ENCODE data around the gene PGAM2. TPM values are rescaled to one million over a fixed set of nuclear protein-coding genes. Genes with fewer than 3 reads are reported as not detected.

The PGAM2 gene
- polyA plus RNA-seq, 1 experiment, result 0.16 TPM

DNA sequence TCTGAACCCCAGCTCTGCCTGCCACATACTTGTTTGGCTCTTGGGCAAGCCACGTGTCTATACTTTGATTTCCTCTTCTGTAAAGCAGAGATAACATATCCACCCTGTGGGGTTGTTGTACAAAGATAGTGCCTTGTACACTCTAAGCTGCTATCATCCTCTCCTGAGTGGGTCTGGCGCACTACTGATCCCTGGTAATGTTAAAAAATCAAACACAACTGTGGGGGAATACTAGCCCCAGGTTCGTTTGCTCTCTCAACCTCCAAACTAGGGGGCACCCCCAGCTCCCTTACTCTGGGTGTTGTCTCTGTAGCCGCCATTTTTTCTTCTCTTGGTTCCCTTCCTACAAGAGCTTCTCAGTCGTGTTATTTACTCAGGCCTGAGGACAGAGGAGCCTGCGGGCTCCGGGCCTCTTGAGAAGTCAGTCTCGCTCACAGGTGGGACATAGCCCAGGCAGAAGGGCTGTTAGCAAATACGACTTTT is 15.9 kb upstream of the PGAM2 start:
- CTCF ChIA-PET, result interaction anchor here (0.8 to 2.3 kb wide), 3 partner anchors 9 to 43 kb away, joined by 3 to 18 read pairs (median 5); partner anchors contain the start of gene POLD2
- TF ChIP-seq, protein P1, sequence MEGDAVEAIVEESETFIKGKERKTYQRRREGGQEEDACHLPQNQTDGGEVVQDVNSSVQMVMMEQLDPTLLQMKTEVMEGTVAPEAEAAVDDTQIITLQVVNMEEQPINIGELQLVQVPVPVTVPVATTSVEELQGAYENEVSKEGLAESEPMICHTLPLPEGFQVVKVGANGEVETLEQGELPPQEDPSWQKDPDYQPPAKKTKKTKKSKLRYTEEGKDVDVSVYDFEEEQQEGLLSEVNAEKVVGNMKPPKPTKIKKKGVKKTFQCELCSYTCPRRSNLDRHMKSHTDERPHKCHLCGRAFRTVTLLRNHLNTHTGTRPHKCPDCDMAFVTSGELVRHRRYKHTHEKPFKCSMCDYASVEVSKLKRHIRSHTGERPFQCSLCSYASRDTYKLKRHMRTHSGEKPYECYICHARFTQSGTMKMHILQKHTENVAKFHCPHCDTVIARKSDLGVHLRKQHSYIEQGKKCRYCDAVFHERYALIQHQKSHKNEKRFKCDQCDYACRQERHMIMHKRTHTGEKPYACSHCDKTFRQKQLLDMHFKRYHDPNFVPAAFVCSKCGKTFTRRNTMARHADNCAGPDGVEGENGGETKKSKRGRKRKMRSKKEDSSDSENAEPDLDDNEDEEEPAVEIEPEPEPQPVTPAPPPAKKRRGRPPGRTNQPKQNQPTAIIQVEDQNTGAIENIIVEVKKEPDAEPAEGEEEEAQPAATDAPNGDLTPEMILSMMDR (IDR thresholded peaks at IDR 0.05; ENCODE audit: insufficient read depth, low read depth, low read length), result no peak
- H3K36me3 ChIP-seq (ENCODE audit: control insufficient read depth, insufficient read depth, low read length), result peaks cover 37% of the 10 kb centered on the region
- POLR2A ChIA-PET, result no interaction called here
- H3K4me3 ChIP-seq (ENCODE audit: low read depth, low read length), result peak overlapping the region; percentile 96
- no peaks in the 10 kb centered on the region for H3K27me3 ChIP-seq (ENCODE audit: control insufficient read depth, insufficient read depth, low read length)
- no peak for DNase-seq (ENCODE audit: low read depth)

DNA sequence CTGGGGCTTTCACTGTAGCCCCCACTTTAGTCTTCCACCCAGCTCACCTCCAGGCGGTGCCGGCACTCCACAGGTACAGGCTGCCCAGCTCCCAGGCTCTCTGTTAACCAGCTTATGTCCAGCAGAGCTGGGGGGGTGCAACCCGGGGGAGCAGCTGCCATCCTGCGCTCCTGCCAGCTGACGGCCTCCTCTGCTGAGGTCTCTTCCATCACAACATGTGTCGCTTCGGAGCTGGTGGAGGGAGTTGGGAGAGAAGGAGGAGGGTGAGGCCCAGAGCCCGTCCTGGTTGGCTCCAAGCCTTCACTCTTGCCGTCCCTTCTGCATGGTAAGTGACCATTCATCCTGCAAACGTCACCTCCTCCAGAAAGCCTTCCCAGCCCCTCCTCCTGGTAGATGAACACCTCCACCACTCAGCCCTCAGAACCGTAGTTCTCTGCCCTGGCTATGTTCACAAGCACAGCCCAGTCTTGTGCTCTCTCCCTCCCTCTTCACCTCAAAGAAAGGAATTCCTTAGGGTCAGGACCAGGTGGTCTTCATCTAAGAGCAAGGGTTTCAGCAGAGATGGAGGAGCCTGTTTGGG is 15.4 kb upstream of the PGAM2 start:
- CTCF ChIA-PET, result interaction anchor here (0.8 to 2.3 kb wide), 3 partner anchors 9 to 43 kb away, joined by 3 to 18 read pairs (median 5); partner anchors contain the start of gene POLD2
- H3K4me3 ChIP-seq (ENCODE audit: low read depth, low read length), result no peak overlapping the region
- peaks cover 39% of the 10 kb centered on the region for H3K36me3 ChIP-seq (ENCODE audit: control insufficient read depth, insufficient read depth, low read length)
- no peak for DNase-seq (ENCODE audit: low read depth)
- TF ChIP-seq, protein P1 (IDR thresholded peaks at IDR 0.05; ENCODE audit: insufficient read depth, low read depth, low read length), result no peak
- POLR2A ChIA-PET, result interaction anchor here (0.6 kb wide), 1 partner anchor 9 kb away, joined by 3 read pairs; no protein-coding TSS in a partner anchor
- H3K27me3 ChIP-seq (ENCODE audit: control insufficient read depth, insufficient read depth, low read length), result no peaks in the 10 kb centered on the region

GRCh38 chr7:44080118-44080517 is 14.8 kb upstream of the PGAM2 start:
- CTCF ChIA-PET, result interaction anchor here (1.3 to 2.3 kb wide), 2 partner anchors 8 to 44 kb away, joined by 5 to 18 read pairs; partner anchors contain the start of gene POLD2
- no peak overlapping the region for H3K4me3 ChIP-seq (ENCODE audit: low read depth, low read length)
- TF ChIP-seq, protein P1 (IDR thresholded peaks at IDR 0.05; ENCODE audit: insufficient read depth, low read depth, low read length), result no peak
- POLR2A ChIA-PET, result interaction anchor here (0.6 kb wide), 1 partner anchor 9 kb away, joined by 3 read pairs; no protein-coding TSS in a partner anchor
- H3K27me3 ChIP-seq (ENCODE audit: control insufficient read depth, insufficient read depth, low read length), result no peaks in the 10 kb centered on the region
- DNase-seq (ENCODE audit: low read depth), result no peak
- H3K36me3 ChIP-seq (ENCODE audit: control insufficient read depth, insufficient read depth, low read length), result peaks cover 39% of the 10 kb centered on the region

DNA sequence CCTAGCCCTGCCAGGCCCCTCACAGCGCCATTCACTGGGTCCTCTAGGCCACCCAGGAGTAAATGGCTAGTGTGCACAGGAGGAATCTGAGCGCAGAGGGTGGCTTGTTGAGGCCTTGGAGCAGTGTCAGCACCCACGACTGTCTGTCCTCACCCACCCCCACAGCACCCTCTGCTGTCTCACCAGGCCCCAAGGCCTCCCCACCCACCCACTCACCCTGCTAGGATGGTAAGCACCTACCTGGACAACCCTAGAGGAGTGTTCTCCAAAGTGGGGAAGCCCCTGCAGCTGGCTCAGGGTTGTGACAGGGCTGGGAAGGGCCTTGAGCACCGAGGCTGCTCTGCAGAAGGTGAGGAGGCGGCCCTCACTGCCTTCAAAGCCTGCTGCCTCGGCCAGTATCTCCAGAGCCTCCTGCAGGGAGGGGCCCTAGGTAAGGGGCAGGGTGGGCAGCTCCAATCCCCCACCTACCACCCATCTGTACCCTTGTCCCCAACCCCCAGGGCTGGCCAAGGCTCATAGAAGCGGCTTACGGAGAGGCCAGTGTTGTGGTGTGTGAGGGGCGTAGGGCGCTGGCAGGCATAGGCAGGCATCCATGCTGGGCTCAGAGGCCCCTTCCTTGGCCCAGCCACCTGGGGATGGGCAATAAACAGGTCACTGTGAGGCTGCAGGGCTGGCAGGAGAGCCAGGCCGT is 14.1 kb upstream of the PGAM2 start:
- DNase-seq (ENCODE audit: low read depth), result no peak
- POLR2A ChIA-PET, result no interaction called here

More for the DNA sequence above, 14.1 kb upstream of the PGAM2 start:
- Histone ChIP-seq H3K27me3 (ENCODE audit: control insufficient read depth, insufficient read depth, low read length) (no peaks in the 10 kb centered on the region), H3K4me3 (ENCODE audit: low read depth, low read length) (no peak overlapping the region), H3K36me3 (ENCODE audit: control insufficient read depth, insufficient read depth, low read length) (peaks cover 39% of the 10 kb centered on the region)
- CTCF ChIA-PET, result no interaction called here
- TF ChIP-seq, protein P1 (IDR thresholded peaks at IDR 0.05; ENCODE audit: insufficient read depth, low read depth, low read length), result no peak
